ENCODE measurements around the gene UBAP1. TPM values are rescaled to one million over a fixed set of nuclear protein-coding genes. Genes with fewer than 3 reads are reported as not detected.

The UBAP1 gene
- total and polyA plus RNA-seq, 2 experiments from 2014 or later: 17.4 to 20.7 TPM

- TF ChIP-seq ZNF462 (CRISPR knock-in tag; IDR thresholded peaks at IDR 0.05) (no peak), JUNB (IDR thresholded peaks at IDR 0.05; ENCODE audit: unreplicated experiment) (no peak)
Observed at GRCh38 chr9:34275811-34276210, 97.0 kb downstream of the UBAP1 start (continued).

- no peaks in the 10 kb centered on the region for H3K36me3 ChIP-seq (ENCODE audit: insufficient read depth)
- no peaks in the 10 kb centered on the region for H3F3A ChIP-seq (replicated peaks; ENCODE audit: low read depth)
- no peaks in the 10 kb centered on the region for H3K4me1 ChIP-seq (ENCODE audit: insufficient read depth)
- H3K4me3 ChIP-seq: no peak overlapping the region
- TF ChIP-seq ZNF114 (CRISPR knock-in tag; IDR thresholded peaks at IDR 0.05): no peak
- no peak for TF ChIP-seq ZNF331 (CRISPR knock-in tag; IDR thresholded peaks at IDR 0.05; ENCODE audit: low read depth)
- TF ChIP-seq REST (IDR thresholded peaks at IDR 0.05; ENCODE audit: unreplicated experiment): no peak
- TF ChIP-seq ETS1 (IDR thresholded peaks at IDR 0.05): no peak
- H3K4me1 Mint-ChIP-seq: no peaks in the 10 kb centered on the region
- peaks cover 2% of the 10 kb centered on the region for H3K27me3 Mint-ChIP-seq (ENCODE audit: insufficient read depth, low read depth, poor library complexity)
- H3K27ac ChIP-seq (ENCODE audit: low read depth): no peak overlapping the region
- H3K4me3 Mint-ChIP-seq: no peak overlapping the region
- no peaks in the 10 kb centered on the region for H4K20me1 ChIP-seq (replicated peaks; ENCODE audit: insufficient read depth)
- H3K27me3 ChIP-seq (ENCODE audit: insufficient read depth): no peaks in the 10 kb centered on the region
- H3K4me2 ChIP-seq: no peak overlapping the region
- no peak overlapping the region for H2AFZ ChIP-seq
- H3K9me2 ChIP-seq (ENCODE audit: insufficient read depth): no peaks in the 10 kb centered on the region
- no peaks in the 10 kb centered on the region for H3K79me2 ChIP-seq (replicated peaks; ENCODE audit: insufficient read depth)
- H3K36me3 Mint-ChIP-seq (ENCODE audit: low read depth): no peaks in the 10 kb centered on the region
- no peaks in the 10 kb centered on the region for H3K9me3 Mint-ChIP-seq
- no peak for ATAC-seq
- no peak overlapping the region for H3K27ac Mint-ChIP-seq
- DNase-seq (ENCODE audit: low spot score): no peak
Observed at GRCh38 chr9:34276772-34277171, 97.9 kb downstream of the UBAP1 start.
